ENCODE measurements around the gene CD47. TPM values are rescaled to one million over a fixed set of nuclear protein-coding genes. Genes with fewer than 3 reads are reported as not detected.

Gene CD47
- total and polyA plus RNA-seq, 3 donors from 2014 or later = 43.5 to 129 (median 49.9) TPM

DNA sequence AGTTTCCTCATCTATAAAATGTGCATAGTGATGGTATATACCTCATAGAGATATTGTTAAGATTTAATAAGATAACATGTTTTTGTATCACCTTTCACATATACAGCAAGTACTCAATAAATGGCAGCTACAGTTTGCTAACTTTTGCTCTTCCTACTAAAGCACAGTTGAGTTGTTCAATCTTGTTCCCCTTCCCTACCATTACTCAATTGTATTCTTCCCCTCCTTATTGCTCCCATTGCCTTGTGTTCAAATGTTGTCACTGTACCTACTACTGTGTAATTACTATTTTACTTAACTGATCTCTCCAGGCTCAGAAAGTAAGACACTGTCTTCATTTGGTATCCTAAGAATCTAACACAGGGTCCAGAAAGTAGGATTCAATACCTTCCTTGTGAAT, 5.5 kb downstream of the CD47 start:
- no peaks in the 10 kb centered on the region for H3K27me3 ChIP-seq
- H3K27ac ChIP-seq = no peak overlapping the region
- no peak overlapping the region for H3K4me3 ChIP-seq
- H3K4me1 ChIP-seq = peaks cover 8% of the 10 kb centered on the region
- no peak for TF ChIP-seq CTCF (IDR thresholded peaks at IDR 0.05)
- no peak for TF ChIP-seq POLR2A (IDR thresholded peaks at IDR 0.05)
- H3K36me3 ChIP-seq (ENCODE audit: low read depth, missing control alignments) = no peaks in the 10 kb centered on the region
- no peaks in the 10 kb centered on the region for H3K9me3 ChIP-seq
- DNase-seq = no peak
- intact Hi-C loops (cut with DNase I; ENCODE audit: low total_unique reads) = no loop called here

DNA sequence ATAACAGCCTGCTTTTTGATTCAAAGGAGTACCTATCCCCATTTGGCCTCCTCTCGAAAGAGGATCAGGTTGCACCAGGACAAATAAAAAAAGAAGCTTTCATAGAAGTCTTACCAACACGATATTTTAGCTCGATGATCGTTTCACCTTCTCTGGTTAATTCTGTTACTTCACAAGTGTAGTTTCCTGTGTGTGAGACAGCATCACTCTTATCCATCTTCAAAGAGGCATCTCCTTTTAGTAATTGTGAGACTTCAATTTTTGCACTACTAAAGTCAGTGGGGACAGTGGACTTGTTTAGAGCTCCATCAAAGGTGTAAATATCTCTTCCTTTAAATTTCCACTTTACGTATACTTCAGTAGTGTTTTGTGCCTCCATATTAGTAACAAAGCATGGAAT, 11.0 kb downstream of the CD47 start:
- no peak for DNase-seq
- no peaks in the 10 kb centered on the region for H3K9me3 ChIP-seq
- H3K4me1 ChIP-seq = no peaks in the 10 kb centered on the region
- intact Hi-C loops (cut with DNase I; ENCODE audit: low total_unique reads) = no loop called here
- WGBS, 2 donors = 89 to 92% methylated on average over 5 of the region's 5 CpGs
- no peak for TF ChIP-seq CTCF (IDR thresholded peaks at IDR 0.05)
- TF ChIP-seq POLR2A (IDR thresholded peaks at IDR 0.05) = no peak
- no peak overlapping the region for H3K27ac ChIP-seq
- no peak overlapping the region for H3K4me3 ChIP-seq
- H3K36me3 ChIP-seq (ENCODE audit: low read depth, missing control alignments) = no peaks in the 10 kb centered on the region
- H3K27me3 ChIP-seq = no peaks in the 10 kb centered on the region

- no peak overlapping the region for H3K27ac ChIP-seq
- H3K4me1 ChIP-seq = no peaks in the 10 kb centered on the region
- intact Hi-C loops (cut with DNase I; ENCODE audit: low total_unique reads) = no loop called here
- WGBS, 2 donors = 95 to 96% methylated on average over 1 of the region's 1 CpG
- H3K4me3 ChIP-seq = no peak overlapping the region
- H3K9me3 ChIP-seq = no peaks in the 10 kb centered on the region
- no peak for TF ChIP-seq CTCF (IDR thresholded peaks at IDR 0.05)
- no peak for TF ChIP-seq POLR2A (IDR thresholded peaks at IDR 0.05)
- H3K27me3 ChIP-seq = no peaks in the 10 kb centered on the region
- no peak for DNase-seq
- no peaks in the 10 kb centered on the region for H3K36me3 ChIP-seq (ENCODE audit: low read depth, missing control alignments)
These were observed 11.8 kb downstream of the CD47 start for GRCh38 chr3:108079043-108079442.

DNA sequence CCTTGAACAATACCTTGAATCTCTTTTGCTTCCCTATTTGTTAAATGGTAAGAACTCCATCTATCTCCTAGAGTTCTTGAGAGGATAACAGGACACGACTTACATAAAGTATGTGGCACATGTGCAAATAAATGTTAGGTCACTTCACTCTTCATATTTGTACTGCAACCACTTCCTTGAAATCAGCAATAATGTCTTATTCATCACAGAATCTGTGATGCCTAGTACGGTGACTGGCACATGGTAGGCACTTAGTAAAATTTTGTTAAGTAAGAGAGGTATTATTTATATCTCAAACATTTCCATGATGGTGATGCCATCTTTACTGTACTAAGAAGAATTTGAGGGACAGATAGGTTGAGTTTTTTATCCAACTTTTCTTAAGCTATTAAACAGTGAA, 14.3 kb downstream of the CD47 start:
- H3K27me3 ChIP-seq = no peaks in the 10 kb centered on the region
- 90 to 94% methylated on average over 2 of the region's 2 CpGs for WGBS, 2 donors
- no peak overlapping the region for H3K4me3 ChIP-seq
- DNase-seq = no peak
- no peaks in the 10 kb centered on the region for H3K36me3 ChIP-seq (ENCODE audit: low read depth, missing control alignments)
- H3K9me3 ChIP-seq = no peaks in the 10 kb centered on the region
- intact Hi-C loops (cut with DNase I; ENCODE audit: low total_unique reads) = no loop called here
- H3K4me1 ChIP-seq = no peaks in the 10 kb centered on the region
- TF ChIP-seq CTCF (IDR thresholded peaks at IDR 0.05) (no peak), POLR2A (IDR thresholded peaks at IDR 0.05) (no peak)
- no peak overlapping the region for H3K27ac ChIP-seq

DNA sequence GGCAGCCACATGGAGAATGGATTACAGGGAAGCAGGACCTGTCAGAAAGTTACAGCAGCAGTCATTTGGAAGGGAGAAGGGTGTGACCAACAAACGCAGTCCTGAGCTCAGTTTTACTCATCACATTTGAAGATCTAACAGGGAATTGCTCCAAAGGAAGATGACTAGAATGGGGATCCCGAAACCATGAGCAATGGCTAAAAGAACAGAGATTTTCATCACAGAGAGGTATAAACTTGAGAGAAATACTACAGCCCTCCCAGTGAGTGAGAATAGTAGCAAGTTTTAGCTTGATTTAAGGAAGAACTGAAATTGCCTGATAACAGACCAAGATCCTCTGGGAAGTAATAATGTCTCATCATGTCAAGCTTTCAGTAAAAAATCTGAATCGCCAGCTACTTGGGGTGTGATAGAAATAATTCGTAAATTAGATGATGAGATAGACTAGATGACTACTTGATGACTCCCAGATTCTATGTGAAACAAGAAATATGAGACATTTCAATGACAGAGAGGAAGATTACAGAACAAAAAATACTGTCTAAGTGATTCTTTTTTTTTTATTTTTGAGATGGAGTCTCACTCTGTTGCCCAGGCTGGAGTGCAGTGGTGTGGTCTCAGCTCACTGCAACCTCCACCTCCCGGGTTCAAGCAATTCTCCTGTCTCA, 16.9 kb downstream of the CD47 start:
- no peak for DNase-seq
- H3K9me3 ChIP-seq = no peaks in the 10 kb centered on the region
- WGBS, 2 donors = 91 to 94% methylated on average over 5 of the region's 5 CpGs
- no peaks in the 10 kb centered on the region for H3K27me3 ChIP-seq
- intact Hi-C loops (cut with DNase I; ENCODE audit: low total_unique reads) = no loop called here
- H3K27ac ChIP-seq = no peak overlapping the region
- H3K36me3 ChIP-seq (ENCODE audit: low read depth, missing control alignments) = no peaks in the 10 kb centered on the region
- no peak for TF ChIP-seq CTCF (IDR thresholded peaks at IDR 0.05)
- no peak for TF ChIP-seq POLR2A (IDR thresholded peaks at IDR 0.05)
- no peak overlapping the region for H3K4me3 ChIP-seq
- no peaks in the 10 kb centered on the region for H3K4me1 ChIP-seq
